Keratinocyte (primary cell): ENCODE data around the gene MMP24OS. TPM values are rescaled to one million over a fixed set of nuclear protein-coding genes. Genes with fewer than 3 reads are reported as not detected.

Experiments used
- DNase-seq: peaks from one replicate; pipeline ENCODE4 v3.0.0-alpha.2; 2011; ENCODE audit warnings: low read depth, missing footprints, low spot score
- FAIRE-seq: peaks from 2 replicates; lab custom pipeline; 2011; peaks lifted over from hg19 to GRCh38; lab: Jason Lieb, UNC
- H2AFZ ChIP-seq: 2 replicates; pipeline ENCODE4 v1.6.0; 2012; ENCODE audit warnings: low read length, control low read depth, inconsistent platforms; ENCODE audit not compliant: control insufficient read depth
- H3K27ac ChIP-seq: 2 replicates; pipeline ENCODE4 v1.5.1; 2011; ENCODE audit warnings: low read length; ENCODE audit not compliant: control insufficient read depth, insufficient read depth
- H3K27me3 ChIP-seq: 3 replicates; pipeline ENCODE4 v1.6.0; 2011; ENCODE audit warnings: low read length; ENCODE audit not compliant: control insufficient read depth, insufficient read depth; ENCODE audit errors: extremely low read depth
- H3K36me3 ChIP-seq, 2 experiments: 2 replicates in 1 of 2; 3 replicates in 1 of 2; pipeline ENCODE4 v1.5.1; 2011; ENCODE audit warnings: low read length in 2 of 2, mild to moderate bottlenecking in 1 of 2; ENCODE audit not compliant: control insufficient read depth in 2 of 2, insufficient read depth in 2 of 2; ENCODE audit errors: extremely low read depth in 1 of 2
- H3K4me1 ChIP-seq: 3 replicates; pipeline ENCODE4 v1.5.1; 2011; ENCODE audit warnings: low read length; ENCODE audit not compliant: control insufficient read depth, insufficient read depth; ENCODE audit errors: extremely low read depth
- H3K4me2 ChIP-seq: 3 replicates; pipeline ENCODE4 v1.6.0; 2011; ENCODE audit warnings: low read depth, low read length; ENCODE audit not compliant: control insufficient read depth, insufficient read depth; ENCODE audit errors: extremely low read depth
- H3K4me3 ChIP-seq, 3 experiments: fragments of 200-600 bp in 1 of 3; sonication (generic) in 1 of 3; 2 replicates in 2 of 3; 3 replicates in 1 of 3; pipeline ENCODE4 v1.5.1; 2011 to 2016; ENCODE audit warnings: low read length in 3 of 3, mild to moderate bottlenecking in 3 of 3, control low read depth in 2 of 3, inconsistent platforms in 1 of 3, low read depth in 1 of 3, mixed read lengths in 1 of 3, mixed run types in 1 of 3, moderate library complexity in 1 of 3; ENCODE audit not compliant: control insufficient read depth in 2 of 3, insufficient read depth in 2 of 3; ENCODE audit errors: extremely low read depth in 1 of 3
- H3K79me2 ChIP-seq: 2 replicates; pipeline ENCODE4 v1.6.0; 2012; ENCODE audit warnings: low read length; ENCODE audit not compliant: control insufficient read depth, insufficient read depth
- H3K9ac ChIP-seq: 3 replicates; pipeline ENCODE4 v1.6.0; 2011; ENCODE audit warnings: low read length; ENCODE audit not compliant: control insufficient read depth, insufficient read depth; ENCODE audit errors: extremely low read depth
- H3K9me1 ChIP-seq: 3 replicates; pipeline ENCODE4 v1.6.0; 2011; ENCODE audit warnings: low read length; ENCODE audit not compliant: control insufficient read depth, insufficient read depth; ENCODE audit errors: extremely low read depth
- H3K9me3 ChIP-seq: 2 replicates; pipeline ENCODE4 v1.5.1; 2012; ENCODE audit warnings: low read depth, low read length; ENCODE audit not compliant: control insufficient read depth
- H4K20me1 ChIP-seq: 3 replicates; pipeline ENCODE4 v1.6.0; 2011; ENCODE audit warnings: low read length; ENCODE audit not compliant: control insufficient read depth, insufficient read depth; ENCODE audit errors: extremely low read depth
- EZH2 ChIP-seq: IDR thresholded peaks from one replicate; pipeline ENCODE4 v1.6.1; 2012; ENCODE audit warnings: inconsistent platforms, mild to moderate bottlenecking, low read length, moderate library complexity
- dilution Hi-C: fragments of 300-500 bp; cut with MboI; formaldehyde crosslinking; loops from one replicate; pipeline ENCODE4 v1.7.0; 2020; ENCODE audit warnings: low sequenced_read_pairs; ENCODE audit not compliant: extremely low pct_ligation_motif_present
- polyA plus RNA-seq, 5 experiments: library from polyadenylated mRNA; depleted of rRNA in 3 of 5; stranded (reverse) in 3 of 5; stranded (forward) in 1 of 5; unstranded in 1 of 5; fragments of >200 nt; gene quantifications; 1 replicate in 1 of 5; 2 replicates in 3 of 5; 3 replicates in 1 of 5; pipeline versions ENCODE4 v1.2.1 to v1.2.3, GENCODE V29; 2011 to 2012; ENCODE audit warnings: missing spikeins in 2 of 5, low read depth in 1 of 5, low replicate concordance in 1 of 5
- TF ChIP-seq, protein P1 (sequence below), 3 experiments: IDR thresholded peaks in 1 of 3; conservative IDR thresholded peaks in 1 of 3; optimal IDR thresholded peaks in 1 of 3; 2 replicates in 2 of 3; 3 replicates in 1 of 3; pipeline versions ENCODE3 to v1.5.1; 2011; ENCODE audit warnings: low read length in 3 of 3, mild to moderate bottlenecking in 3 of 3, moderate library complexity in 2 of 3, control low read depth in 1 of 3, inconsistent platforms in 1 of 3; ENCODE audit not compliant: insufficient read depth in 2 of 3; ENCODE audit errors: extremely low read depth in 1 of 3

MMP24OS gene
- polyA plus RNA-seq, 1 donor (not counting 4 experiments of a cell fraction or from before 2014, with no cell fraction given), result 19.5 TPM

- no peak for TF ChIP-seq EZH2
- TF ChIP-seq, protein P1, sequence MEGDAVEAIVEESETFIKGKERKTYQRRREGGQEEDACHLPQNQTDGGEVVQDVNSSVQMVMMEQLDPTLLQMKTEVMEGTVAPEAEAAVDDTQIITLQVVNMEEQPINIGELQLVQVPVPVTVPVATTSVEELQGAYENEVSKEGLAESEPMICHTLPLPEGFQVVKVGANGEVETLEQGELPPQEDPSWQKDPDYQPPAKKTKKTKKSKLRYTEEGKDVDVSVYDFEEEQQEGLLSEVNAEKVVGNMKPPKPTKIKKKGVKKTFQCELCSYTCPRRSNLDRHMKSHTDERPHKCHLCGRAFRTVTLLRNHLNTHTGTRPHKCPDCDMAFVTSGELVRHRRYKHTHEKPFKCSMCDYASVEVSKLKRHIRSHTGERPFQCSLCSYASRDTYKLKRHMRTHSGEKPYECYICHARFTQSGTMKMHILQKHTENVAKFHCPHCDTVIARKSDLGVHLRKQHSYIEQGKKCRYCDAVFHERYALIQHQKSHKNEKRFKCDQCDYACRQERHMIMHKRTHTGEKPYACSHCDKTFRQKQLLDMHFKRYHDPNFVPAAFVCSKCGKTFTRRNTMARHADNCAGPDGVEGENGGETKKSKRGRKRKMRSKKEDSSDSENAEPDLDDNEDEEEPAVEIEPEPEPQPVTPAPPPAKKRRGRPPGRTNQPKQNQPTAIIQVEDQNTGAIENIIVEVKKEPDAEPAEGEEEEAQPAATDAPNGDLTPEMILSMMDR (optimal IDR thresholded peaks at IDR 0.05 in 1 of 3, IDR thresholded peaks at IDR 0.05 in 1 of 3, conservative IDR thresholded peaks at IDR 0.05 in 1 of 3; ENCODE audit: extremely low read depth in 1 of 3, insufficient read depth in 2 of 3, low read length in 3 of 3), result no peak
- Histone ChIP-seq H3K27ac (no peak overlapping the region), H4K20me1 (no peaks in the 10 kb centered on the region), H3K9me3 (no peaks in the 10 kb centered on the region), H3K9me1 (no peaks in the 10 kb centered on the region), H3K79me2 (no peaks in the 10 kb centered on the region), H3K4me3 (no peak overlapping the region), H3K9ac (no peak overlapping the region), H3K4me2 (no peak overlapping the region), H2AFZ (no peak overlapping the region), H3K27me3 (no peaks in the 10 kb centered on the region), H3K36me3 (no peaks in the 10 kb centered on the region), H3K4me1 (peaks cover 13% of the 10 kb centered on the region)
- dilution Hi-C loops, result no loop called here
- DNase-seq, result no peak
- FAIRE-seq, result no peak
These were observed 19.2 kb upstream of the MMP24OS start for GRCh38 chr20:35297155-35297554.

DNA sequence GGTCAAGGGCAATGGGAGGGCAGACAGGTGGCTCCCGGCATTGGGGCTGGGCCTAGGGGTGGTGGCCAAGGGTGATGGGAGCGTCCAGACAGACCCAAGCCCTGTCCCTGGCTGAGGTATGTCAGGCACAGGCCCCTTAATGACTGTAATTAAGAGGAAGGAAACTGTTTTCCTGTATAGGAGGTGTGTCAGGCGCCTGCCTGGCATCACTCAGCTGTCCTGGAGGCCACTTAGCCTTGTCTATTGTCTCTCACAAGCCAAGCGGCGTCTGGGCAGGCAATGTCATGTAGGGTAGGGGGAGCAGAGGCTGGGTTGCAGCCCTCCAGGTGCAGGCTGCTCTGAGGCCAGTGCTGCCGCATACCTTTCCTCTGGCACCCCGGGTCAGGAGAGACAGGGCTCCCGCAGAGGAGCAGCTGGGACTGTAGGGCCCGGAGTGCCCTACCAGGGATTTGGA, 18.2 kb upstream of the MMP24OS start:
- peaks cover 17% of the 10 kb centered on the region for H3K4me1 ChIP-seq
- H3K4me3 ChIP-seq, result no peak overlapping the region
- DNase-seq (no peak), FAIRE-seq (no peak)
- H3K9me3 ChIP-seq, result no peaks in the 10 kb centered on the region
- H3K27ac ChIP-seq, result no peak overlapping the region
- TF ChIP-seq, protein P1 (optimal IDR thresholded peaks at IDR 0.05 in 1 of 3, IDR thresholded peaks at IDR 0.05 in 1 of 3, conservative IDR thresholded peaks at IDR 0.05 in 1 of 3; ENCODE audit: extremely low read depth in 1 of 3, insufficient read depth in 2 of 3, low read length in 3 of 3), result no peak
- H3K9me1 ChIP-seq, result no peaks in the 10 kb centered on the region
- peaks cover 2% of the 10 kb centered on the region for H3K79me2 ChIP-seq
- no peak overlapping the region for H3K4me2 ChIP-seq
- H3K9ac ChIP-seq, result no peak overlapping the region
- dilution Hi-C loops, result no loop called here
- H4K20me1 ChIP-seq, result no peaks in the 10 kb centered on the region
- H3K36me3 ChIP-seq, result no peaks in the 10 kb centered on the region
- H2AFZ ChIP-seq, result no peak overlapping the region
- no peaks in the 10 kb centered on the region for H3K27me3 ChIP-seq
